HG03442 (cell line): Measurements from ENCODE around the gene RRBP1.

ENCODE experiments used
- ATAC-seq: cut with Tn5 transposase; IDR thresholded peaks from one replicate; pipeline ENCODE4 v1.9.1; 2021; ENCODE audit warnings: mild to moderate bottlenecking, moderate library complexity; ENCODE audit not compliant: unreplicated experiment

Gene RRBP1

DNA sequence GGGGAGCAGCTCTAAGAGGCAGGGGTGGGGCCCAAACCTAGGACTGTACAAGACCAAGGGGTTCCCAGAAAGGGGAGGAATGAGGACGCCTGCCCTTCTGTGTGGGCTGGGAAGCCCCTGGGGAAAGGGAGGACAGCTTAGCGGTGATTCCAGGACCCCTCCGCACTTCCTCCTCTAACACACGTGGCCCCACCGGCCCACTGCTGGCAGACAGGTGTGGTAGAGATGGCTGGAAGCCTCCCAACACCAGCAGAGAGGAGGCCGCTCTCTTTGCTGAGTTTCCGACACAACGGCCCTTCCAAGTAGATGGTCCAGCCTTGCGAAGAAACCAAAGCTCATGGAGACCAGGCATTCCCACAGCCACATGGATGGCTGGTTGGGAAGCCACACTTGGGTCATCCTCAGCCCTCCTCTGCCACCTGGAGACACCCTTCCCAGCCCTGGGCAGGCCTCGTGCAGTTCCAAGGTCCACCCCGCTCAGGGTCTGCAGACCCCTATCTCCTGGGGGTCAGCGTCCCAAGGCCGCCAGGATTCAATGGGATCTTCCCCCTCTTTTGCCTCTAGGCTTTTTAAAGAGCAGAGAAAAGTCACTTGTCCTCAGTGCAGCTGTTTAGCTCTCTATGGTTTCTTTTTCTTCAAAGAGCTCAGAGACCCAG lies 43.9 kb downstream of the RRBP1 start:
- no peak for ATAC-seq

DNA sequence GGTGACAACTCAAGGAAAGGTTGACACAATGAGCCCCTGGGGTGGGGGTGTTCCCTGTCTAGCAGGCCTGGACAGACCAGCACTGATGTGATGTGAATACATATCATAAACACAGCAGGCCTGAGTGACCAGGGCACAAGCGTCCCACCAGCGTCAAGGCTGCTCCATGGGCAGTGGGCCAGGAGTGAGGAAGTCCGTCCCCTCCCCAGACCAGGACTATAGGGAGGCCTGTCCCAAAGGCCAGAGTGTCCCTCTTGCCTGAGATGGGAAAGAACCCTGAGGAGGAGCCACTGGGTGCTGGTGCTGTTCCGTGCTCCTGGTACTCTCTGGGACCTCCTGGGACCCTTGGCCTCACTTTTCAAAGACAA lies 44.6 kb downstream of the RRBP1 start:
- ATAC-seq = no peak

DNA sequence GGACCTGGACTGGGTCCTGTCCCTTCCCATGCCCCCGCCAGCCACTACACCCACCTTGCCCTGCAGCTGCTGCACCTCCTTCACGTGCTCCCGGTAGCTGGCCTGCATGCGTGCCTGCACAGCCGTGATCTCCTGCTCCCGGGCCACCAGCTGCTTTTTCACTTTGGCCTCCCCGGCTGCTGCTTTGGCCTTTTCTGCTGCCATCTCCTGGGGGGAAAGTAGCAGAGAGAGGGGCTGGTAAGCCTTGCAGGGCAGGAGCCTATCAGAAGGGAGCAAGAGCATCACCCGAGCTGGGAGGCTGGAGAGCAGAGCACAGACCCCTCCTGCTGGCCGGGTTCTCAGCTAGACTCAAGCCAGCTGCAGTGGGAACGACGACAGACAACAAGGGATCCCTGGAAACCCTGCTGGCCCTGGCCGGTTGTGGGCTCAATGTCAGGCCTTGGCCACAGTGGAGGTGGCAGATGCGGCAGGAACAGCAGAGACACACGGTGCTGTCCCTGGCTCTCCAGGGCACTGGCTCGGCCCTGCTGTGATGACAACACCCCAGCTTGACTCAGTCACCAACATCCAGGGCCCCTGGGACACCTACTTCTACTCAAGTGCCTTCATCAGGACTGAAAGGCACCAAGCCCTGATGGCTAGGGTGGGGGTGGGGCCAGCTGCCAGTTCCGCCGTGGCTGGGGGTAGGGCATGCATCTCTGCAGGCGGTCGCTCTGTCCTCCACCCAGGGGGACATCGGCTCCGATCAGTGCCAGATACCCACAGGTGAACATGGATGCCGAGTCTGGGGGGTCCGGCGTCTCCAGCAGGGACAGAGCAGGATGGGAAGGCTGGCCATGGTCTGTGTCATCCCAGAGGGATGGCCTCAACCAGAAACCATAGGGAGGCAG lies 45.3 kb downstream of the RRBP1 start:
- no peak for ATAC-seq

DNA sequence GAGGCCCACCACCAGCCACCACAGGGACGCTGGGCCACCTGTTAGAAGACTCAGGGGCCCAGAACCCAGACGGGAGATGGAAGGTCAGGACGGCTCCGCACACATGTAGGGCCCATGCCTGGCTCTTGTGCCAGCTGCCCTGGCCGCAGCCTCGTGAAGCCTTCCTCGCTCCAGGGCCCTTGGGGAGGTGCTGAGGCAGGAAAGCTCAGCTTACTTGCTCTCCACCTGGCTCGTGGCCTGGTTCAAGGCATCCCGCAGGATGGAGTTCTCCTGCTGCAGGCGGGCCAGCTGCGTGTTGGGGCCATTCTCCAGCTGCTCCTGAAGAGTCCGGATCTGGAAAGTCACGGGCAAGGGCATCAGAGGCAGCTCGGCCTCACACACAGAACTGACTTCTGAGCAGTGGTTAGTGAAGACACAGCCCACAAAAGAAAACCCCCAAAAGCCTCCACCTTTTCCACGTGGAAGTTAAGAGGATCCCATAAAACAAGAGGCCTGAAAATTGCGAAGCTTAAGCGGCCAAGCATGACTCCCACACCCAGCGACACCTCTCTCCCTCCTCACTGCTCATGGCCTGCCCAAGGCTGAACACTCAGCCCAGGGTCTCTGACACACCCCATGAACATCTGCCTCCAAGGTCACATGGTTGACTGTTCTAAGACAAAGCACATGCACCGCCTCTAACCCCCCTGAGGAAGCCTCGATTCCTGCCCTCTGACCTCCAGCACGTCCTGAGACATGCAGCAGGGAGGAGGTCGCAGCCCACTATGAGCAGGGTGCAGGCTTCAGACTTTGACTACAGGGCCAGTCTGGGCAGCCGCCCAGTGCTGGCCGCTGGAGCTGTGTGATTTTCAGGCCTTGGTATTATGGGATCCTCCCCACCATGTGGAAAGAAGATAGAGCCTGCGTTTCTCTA lies 46.5 kb downstream of the RRBP1 start:
- ATAC-seq = no peak

DNA sequence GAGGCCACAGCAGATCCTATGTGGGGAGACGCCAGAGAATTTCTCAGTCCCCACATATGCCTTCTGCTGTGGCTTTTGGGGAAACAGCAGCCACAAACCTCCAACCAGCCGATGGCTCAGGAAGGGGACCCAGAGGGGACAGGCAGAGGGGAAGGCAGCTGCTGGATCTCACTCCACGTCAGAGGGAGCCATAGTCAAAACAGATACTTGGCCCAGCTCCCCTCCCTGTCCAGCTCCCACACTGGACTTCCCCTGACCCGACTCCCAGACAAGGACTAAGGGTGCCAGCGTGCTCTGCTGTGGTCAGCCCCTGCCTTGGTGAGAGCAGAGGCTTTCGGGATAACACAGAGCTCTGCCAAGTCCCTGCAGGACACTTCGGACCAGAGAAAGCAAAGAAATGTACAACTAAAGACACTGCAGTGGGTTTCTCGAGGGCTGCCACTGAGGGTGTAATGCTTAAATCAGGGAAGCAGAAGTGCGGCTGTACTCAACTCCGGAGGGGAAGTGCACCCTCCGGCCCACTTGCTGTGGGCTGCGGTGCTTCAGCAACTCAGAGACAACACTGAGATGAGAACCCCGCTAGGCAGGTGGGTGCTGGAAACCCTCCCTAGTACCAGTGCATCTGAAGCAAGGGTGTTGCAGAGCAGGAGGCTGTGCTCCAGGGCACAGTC lies 47.2 kb downstream of the RRBP1 start:
- no peak for ATAC-seq

DNA sequence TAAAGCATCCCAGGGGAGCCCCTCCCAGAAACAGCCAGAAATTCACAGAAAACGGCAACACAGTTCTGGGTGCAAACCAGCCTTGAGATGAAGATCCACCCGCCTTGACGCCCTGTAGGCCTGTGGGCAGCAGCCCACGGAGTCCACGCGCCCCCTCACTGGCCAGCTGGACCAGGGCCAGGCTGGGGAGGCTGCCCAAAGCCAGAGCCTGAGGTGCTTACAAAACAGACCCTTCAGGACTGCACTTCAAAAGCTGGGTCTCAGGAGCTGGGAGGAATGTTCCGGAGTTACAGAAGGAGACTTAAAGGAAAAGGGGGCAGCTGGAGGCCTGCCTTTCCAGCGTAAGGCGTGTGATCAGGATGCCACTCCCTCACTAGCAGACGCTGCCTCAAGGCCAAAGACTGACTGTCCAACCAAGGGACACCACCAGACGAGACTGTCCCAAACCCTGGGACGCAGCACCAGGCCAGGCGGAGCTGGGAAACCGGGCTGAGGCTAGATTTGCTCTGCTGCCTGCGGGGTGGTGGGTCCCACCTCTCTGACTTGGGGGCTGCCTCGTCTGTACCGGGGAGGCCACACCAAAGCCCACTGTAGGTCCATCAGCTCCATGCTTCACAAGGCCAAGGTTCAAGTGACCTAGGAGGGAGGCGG lies 48.1 kb downstream of the RRBP1 start:
- no peak for ATAC-seq

DNA sequence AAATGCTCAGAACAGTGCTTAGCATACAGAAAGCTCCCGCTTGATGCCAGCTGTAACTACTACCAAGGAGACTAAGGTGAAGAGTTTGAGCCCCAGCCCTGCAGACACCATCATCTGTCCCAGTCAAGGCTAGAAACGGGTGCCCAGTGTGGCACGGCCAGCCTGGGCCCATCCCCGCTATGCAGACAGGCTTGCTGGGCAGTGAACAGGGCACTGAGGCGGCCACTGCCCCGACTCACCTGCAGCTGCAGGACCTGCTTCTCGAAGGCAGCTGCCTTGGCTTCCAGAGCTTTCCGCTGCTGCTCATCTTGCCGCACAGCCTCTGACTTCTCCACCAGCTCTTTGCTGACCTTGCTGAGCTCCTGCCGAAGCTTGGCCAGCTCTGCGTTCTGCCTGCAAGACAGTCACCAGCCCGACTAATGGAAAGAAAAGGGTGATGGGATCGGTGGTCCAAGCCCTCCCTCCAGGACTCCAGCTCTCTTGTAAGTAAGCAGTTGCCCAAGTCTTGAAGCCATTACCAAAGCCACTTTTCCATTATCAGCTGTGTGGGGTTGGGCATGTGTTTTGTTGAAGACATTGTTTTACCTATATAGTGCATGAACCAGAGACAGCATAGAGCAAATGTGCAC lies 48.7 kb downstream of the RRBP1 start:
- ATAC-seq = no peak

DNA sequence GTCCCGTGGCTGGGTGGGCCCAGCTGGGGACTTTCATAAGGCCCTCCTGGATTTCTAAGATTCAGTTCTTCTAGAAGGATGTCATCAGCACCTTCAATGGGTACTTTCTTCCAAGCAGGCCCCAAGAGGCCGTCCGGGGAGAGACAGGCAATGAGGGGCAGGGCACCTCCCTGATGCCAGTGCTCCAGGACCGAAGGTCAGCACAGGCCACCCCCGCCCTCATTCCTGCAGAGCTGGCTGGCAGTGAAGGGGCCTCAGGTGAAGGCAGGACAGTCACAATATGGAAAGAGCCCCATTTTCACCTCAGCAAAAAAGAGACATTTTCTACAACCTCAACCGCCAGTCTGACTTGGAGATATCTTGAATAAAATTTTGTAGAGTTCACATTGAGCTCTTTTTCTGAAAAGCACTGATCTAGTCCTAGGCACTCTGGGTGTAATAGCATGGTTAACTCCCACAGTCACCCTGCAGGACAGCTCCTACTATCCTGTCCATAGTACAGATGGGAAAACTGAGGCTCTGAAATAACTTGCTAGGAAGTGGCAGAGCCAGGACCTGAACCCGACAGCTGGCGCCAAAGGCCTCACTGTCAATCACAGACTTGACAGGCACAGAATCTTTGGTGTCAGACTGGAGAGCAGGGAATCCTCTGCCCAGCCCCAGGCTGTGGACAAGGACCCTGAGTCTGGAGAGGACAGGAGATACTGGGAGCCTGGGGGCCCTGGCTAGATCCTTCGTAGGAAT lies 50.3 kb downstream of the RRBP1 start:
- no peak for ATAC-seq

DNA sequence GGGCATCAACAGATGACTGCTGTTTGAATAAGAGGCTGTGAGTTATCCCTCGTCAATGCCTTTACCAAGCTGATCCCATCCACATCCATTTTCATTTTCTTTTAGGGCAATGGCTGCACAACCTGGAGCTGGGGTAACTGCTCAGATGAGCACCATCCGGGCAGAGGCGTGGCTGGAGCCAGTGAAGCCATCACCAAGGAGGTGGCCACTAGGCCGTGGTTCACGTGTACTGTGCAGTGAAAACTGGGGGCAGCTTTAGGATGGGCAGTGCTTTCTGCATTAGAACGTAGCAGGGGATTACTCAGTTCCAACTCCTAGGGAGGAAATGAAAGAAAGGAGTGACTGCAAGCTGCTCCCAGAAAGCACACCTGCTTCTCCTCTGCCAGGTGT lies 51.2 kb downstream of the RRBP1 start:
- ATAC-seq = no peak

DNA sequence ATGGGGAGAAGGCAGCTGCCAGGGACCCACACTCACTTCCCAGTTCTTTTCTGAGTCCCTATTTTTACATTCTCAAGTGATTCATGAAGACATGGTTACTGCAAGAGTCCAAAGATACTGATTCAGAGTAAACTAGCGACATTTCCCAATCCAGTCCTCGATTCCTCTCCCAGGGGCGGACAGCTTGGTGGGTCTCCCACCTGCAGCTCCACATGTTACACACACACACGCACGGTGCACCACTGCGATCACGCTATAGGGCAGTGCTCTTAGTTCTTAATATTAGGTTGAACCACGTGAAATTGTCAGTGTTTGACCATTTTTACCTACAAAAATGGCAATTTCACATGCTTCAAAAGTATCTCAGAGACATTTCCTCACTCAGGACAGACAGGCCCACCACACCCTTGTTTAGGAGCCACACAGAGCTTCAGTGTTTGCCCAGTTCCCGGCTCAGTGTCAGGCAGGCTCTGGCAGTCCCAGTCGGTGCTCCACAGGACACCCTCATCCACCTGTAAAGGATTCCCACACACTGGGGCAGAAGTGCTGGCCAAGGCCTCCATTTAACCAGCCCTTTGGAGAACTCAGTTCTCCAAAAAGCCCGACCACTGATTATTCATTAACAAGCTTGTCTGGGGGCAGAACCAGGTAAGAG lies 51.8 kb downstream of the RRBP1 start:
- no peak for ATAC-seq

DNA sequence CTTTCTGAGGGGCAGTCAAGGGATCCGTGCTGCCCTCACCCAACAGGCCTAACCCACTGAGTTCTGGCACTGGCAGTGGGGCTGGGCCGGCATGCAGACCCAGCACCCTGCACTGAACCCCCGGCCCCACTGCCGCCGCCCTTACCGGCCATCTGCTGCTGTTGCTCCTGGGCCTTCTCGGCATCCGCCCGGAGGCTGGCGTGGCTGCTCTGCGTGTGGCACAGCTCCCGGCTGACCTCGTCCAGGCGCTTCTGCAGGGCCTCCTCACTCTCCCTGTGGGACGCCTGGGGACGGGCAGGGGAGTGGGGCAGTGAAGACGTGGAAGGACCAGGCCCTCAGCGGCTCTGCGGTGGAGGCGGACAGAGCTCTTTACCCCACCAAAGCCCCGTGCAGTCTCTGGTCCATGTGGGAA lies 52.4 kb downstream of the RRBP1 start:
- no peak for ATAC-seq

DNA sequence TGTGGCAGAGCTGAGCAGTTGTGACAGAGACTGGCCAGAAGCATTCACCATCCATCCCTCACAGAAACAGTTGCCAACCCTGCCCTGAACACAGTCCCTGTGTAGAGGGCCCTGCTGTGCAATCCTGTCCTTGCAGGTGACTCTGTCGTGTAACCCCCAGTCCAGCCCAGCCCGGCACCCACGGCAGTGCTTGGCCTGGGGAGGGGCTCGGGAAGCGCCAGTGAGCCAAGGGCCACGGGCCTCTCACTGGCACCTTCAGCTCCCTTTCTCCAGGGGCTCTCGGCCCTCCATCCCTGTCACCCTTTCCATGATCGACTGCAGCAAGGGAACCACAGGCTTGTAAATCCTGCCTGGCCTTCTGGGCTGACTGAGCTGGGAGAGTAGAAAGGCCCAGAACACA lies 53.0 kb downstream of the RRBP1 start:
- ATAC-seq = no peak

DNA sequence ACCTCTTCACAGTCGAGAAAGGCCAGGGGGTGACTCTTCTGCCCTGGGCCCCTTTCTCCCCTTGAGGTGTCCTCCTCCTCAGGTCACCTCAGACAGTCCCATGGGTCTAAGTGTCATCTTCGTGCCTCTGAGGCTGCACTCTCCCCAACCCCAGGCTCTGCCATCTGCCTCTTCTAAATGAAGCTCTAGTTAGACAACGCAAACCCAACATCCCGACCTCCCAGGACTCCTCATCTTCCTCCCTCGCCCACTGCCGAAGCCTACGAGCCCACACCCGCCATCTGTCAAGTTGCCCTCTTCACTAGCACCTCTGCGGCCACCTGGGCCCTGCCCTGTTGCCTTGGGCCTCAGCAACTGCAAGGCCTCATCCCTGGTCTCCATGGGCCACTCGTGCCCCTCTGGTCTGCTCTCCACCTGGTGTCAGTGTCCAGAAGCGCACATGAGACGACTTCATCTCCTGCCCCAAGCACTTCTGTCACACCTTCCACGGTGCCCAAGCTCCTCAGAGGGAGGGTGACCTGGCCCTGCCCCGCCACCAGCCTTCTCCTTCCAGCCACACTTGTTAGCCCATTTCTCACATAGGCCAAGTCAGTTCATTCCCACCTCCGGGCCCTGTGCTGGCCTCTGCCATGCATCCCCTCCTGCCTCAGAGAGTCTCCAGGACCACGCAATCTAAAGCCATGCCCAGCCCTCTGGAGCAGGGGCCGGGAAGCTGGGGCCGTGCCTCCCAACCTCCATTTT lies 53.8 kb downstream of the RRBP1 start:
- no peak for ATAC-seq

DNA sequence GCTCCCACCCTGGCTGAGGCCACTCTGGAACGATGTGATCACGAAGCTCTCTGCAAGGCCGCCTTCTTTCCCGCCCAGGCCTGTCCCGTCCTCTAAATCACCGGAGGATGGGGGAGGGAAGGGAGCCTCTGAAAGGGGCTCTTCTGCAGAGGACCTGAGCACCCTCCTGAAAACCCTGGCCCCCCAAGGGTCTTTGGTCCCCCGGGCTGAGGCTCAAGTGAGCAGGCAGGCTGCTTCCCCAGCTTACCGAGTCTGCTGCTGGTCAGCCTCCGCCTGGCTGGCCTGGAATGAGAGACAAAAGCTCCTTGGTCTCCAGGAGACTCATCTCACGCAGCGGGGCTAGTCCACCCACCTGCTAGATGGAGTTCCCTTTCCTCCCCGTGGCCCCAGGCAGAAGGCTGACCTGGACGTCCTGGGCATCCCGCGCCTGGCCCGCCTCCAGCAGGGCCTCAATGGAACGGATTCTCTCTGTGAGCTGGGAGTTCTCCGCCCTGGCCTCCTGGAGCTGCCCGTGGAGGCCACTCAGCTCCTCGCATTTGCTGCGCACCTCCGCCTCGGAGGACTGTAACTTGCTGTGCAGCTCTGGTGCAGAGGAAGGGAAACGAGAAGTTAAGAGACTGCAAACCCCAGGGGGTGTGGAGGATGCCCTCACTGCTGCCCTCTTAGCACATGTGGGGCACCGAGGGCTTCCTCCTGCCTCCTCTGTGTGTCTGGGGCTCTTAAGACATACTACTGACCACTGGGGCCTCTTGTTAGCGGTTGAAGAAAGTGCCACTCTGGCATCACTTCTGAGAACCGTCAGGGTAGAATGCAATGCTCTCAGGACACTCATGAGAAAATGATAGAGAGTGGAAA lies 54.7 kb downstream of the RRBP1 start:
- no peak for ATAC-seq

DNA sequence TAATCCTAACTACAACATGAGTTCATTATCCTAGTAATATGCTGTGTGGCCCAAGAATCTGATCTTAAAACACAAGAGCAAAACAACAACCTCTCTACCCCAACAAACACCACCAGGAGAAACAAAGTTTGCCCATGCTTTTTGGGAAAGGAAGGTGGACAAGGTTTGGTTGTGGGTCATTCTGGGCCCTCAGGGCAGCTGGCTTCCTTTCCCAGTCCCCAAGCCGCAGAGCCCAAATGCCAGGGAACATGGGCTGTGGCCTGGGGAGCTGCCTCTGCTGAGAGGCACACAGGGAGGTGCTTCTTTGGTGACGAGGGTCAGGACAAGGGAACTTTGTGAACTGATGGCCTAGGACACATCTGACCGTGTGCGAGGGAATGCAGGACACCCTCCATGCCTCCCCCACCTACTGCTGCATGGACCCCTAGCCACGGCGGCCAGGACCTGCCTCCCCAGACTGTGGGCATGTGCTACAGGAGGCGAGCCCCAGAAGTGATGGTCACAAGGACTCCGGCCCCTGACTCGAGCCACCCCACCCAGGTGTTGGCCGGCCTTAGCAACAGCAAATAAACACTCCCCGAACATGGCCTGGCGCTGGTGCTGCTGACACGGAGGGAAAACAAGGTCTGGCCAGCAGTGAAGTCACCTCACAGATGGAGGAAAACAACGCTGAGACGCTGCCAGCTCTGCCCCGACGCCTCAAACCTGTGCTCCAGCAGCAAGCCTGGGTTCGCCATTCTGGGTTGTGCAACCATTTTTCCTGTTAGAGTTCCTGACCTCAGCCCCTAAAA lies 55.6 kb downstream of the RRBP1 start:
- no peak for ATAC-seq
